Duodenal mucosa (tissue), 2 donors: ENCODE data around the gene PLXNC1.

ENCODE experiments used
- H3K27ac ChIP-seq: one replicate; pipeline ENCODE4 v1.7.0; 2013; ENCODE audit warnings: low read depth, low read length
- H3K27me3 ChIP-seq, 2 donors: one replicate each; pipeline ENCODE4 v1.7.0; 2013; ENCODE audit warnings: low read length in 2 of 2, control low read depth in 1 of 2; ENCODE audit not compliant: insufficient read depth in 2 of 2, control insufficient read depth in 1 of 2
- H3K36me3 ChIP-seq, 2 donors: one replicate each; pipeline ENCODE4 v1.7.0; 2013; ENCODE audit warnings: low read length in 2 of 2, control low read depth in 1 of 2; ENCODE audit not compliant: insufficient read depth in 2 of 2, control insufficient read depth in 1 of 2
- H3K4me1 ChIP-seq, 2 donors: one replicate each; pipeline ENCODE4 v1.7.0; 2013; ENCODE audit warnings: low read length in 2 of 2, control low read depth in 1 of 2; ENCODE audit not compliant: insufficient read depth in 2 of 2, control insufficient read depth in 1 of 2
- H3K4me3 ChIP-seq, 2 donors: one replicate each; pipeline ENCODE4 v1.7.0; 2013; ENCODE audit warnings: low read length in 2 of 2, low read depth in 1 of 2
- H3K9ac ChIP-seq, 2 donors: one replicate each; pipeline ENCODE4 v1.7.0; 2013; ENCODE audit warnings: low read length in 2 of 2, low read depth in 1 of 2
- H3K9me3 ChIP-seq, 2 donors: one replicate each; pipeline ENCODE4 v1.7.0; 2013; ENCODE audit warnings: low read length in 2 of 2, control low read depth in 1 of 2; ENCODE audit not compliant: control insufficient read depth in 1 of 2

PLXNC1 gene

DNA sequence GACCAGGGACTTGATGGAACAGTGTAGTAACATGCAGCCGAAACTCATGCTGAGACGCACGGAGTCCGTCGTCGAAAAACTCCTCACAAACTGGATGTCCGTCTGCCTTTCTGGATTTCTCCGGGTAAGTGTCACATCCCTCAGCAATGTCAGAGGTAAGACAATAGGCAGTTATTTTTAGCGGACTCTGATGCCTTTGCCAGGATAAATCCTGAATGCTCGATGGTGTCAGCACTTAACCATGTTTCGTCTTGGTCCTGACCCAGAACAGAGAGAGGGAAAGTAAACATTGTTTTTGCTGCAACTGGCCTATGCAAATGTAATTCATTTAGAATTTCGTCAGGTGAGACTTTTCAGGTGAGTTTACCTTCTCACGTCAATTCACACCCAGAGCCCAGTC is 112.3 kb downstream of the PLXNC1 start:
- H3K36me3 ChIP-seq = peaks cover 0 to 6% of the 10 kb centered on the region in 2 donors
- H3K27me3 ChIP-seq = no peaks in the 10 kb centered on the region
- no peak overlapping the region for H3K4me3 ChIP-seq
- no peaks in the 10 kb centered on the region for H3K9me3 ChIP-seq
- peaks cover 12 to 20% of the 10 kb centered on the region in 2 donors for H3K4me1 ChIP-seq
- no peak overlapping the region for H3K9ac ChIP-seq
- H3K27ac ChIP-seq = no peak overlapping the region

DNA sequence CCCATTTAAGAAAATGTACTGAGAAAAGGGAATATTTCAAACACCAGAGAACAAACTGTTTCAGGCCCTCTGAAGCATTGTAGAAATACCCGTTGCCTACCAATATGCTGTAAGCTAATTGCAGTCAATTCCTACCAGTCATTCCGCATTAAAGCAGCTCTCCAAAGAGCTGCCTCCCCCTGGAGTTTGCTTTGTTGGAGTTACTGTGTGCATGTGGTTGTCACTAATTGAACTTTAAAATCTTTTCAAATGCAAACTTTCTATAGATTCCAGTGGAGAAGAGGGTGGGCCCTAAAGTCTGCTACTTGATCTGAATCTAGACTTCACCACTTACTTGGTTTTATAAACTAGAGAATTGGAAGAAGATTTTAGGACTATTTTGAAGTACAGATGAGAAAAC is 112.7 kb downstream of the PLXNC1 start:
- no peaks in the 10 kb centered on the region for H3K9me3 ChIP-seq
- H3K4me3 ChIP-seq = no peak overlapping the region
- no peak overlapping the region for H3K27ac ChIP-seq
- H3K36me3 ChIP-seq = peaks cover 0 to 6% of the 10 kb centered on the region in 2 donors
- no peaks in the 10 kb centered on the region for H3K27me3 ChIP-seq
- peaks cover 12 to 20% of the 10 kb centered on the region in 2 donors for H3K4me1 ChIP-seq
- no peak overlapping the region for H3K9ac ChIP-seq

DNA sequence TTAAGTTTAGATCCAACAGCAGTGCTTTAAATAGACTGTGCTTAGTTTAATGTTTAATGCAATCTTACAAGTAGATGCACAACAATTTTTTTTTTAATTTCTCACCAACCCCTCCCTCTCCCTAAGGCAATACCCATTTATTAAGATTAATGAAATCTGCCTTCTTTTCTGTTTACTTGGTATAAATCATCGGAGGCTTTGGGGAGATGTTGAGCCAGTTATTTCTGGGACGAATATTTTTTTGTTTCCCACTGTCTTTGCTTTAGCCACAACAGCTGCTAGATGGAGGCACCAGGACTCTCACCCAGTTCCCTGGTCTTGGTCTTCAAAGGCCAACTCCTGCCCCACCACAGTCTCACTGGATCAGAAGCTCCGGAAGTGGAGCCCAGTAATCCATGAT is 113.4 kb downstream of the PLXNC1 start:
- Histone ChIP-seq H3K4me1 (peaks cover 12 to 21% of the 10 kb centered on the region in 2 donors), H3K9ac (peak overlapping the region; percentile 64 to 85), H3K27ac (peak overlapping the region; percentile 42), H3K9me3 (no peaks in the 10 kb centered on the region), H3K4me3 (peak overlapping the region; percentile 76 to 84), H3K36me3 (peaks cover 0 to 6% of the 10 kb centered on the region in 2 donors), H3K27me3 (no peaks in the 10 kb centered on the region)

DNA sequence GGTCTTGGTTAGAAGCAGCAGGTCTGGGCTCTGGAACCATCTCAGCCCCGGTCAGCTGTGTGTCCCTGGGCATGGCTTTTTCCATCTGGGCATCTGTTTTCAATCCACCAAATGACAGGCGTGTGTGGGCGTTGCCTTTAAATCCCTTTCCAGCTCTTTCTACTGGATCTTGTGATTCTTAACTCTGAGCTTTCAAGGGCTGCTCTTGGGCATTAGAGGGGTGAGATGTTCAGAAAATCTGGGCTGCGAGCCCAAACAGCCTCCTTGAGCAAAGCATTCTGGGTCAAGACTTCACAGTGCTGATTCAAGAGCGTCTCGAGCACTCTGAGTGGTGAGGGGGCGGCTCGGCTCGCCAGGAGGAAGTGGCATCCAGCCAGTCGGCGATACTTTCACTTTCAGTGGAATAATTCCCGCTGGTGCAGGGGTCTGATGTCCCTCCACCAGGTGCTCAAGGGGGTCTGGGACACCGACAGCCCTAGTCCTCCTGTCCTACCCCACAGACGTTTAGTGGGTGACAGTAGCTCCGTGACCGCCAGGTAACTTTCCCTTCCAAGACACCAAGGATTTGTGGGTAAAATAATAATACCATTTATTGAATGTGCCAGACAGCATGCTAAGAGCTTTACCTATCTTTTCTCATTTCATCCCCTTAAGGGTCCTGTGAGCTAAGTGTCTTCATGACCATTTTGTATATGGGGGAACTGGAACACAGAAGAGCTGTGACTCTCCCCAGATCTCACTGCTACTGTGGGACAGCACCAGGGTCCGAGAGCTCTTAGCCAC is 114.0 kb downstream of the PLXNC1 start:
- peaks cover 0 to 6% of the 10 kb centered on the region in 2 donors for H3K36me3 ChIP-seq
- peak overlapping the region; percentile 76 to 84 for H3K4me3 ChIP-seq
- no peaks in the 10 kb centered on the region for H3K9me3 ChIP-seq
- no peaks in the 10 kb centered on the region for H3K27me3 ChIP-seq
- H3K9ac ChIP-seq = peak overlapping the region; percentile 64 to 85
- peaks cover 12 to 23% of the 10 kb centered on the region in 2 donors for H3K4me1 ChIP-seq
- peak overlapping the region; percentile 42 for H3K27ac ChIP-seq

DNA sequence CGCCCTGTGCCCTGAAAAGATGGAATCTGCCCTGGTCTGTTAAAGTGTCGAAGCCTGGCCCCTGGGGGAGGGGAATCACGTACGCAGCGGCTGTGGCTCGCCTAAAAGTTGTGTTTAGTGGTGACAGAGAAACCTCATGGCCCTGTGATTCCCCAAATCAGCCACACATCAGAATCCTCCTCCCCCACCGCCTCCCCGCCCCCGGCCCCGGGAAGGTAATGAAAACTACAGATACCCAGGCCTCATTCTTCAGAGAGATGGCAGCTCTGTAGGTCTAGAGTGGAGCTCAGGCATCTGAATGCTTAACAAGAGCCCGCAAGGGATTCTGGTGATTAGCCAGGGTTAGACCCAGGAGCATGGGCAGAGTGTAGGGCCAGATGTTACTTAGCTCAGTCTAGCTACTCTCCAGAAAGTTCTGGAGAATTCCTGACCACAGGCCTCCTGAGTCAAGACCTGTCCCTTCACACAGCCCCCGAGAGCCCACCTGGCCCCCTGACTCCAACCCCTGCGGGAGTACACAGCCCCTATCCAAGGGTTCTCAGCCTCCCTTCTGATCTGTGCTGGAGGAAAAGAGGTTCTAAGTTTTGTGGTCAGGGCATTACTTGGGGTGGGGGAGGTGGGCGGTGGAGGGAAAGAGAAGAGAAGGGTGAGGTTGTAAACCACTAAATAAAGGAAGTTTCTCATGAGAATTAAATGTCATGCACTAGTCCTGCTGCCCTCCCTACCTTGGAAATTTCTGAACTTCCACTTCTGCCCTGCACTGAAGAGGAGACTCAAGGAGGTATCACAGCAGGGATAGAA is 114.8 kb downstream of the PLXNC1 start:
- no peaks in the 10 kb centered on the region for H3K9me3 ChIP-seq
- H3K36me3 ChIP-seq = peaks cover 0 to 6% of the 10 kb centered on the region in 2 donors
- peaks cover 12 to 23% of the 10 kb centered on the region in 2 donors for H3K4me1 ChIP-seq
- peak overlapping the region; percentile 76 to 84 for H3K4me3 ChIP-seq
- no peak overlapping the region for H3K27ac ChIP-seq
- H3K27me3 ChIP-seq = no peaks in the 10 kb centered on the region
- H3K9ac ChIP-seq = peak overlapping the region; percentile 64 to 85

DNA sequence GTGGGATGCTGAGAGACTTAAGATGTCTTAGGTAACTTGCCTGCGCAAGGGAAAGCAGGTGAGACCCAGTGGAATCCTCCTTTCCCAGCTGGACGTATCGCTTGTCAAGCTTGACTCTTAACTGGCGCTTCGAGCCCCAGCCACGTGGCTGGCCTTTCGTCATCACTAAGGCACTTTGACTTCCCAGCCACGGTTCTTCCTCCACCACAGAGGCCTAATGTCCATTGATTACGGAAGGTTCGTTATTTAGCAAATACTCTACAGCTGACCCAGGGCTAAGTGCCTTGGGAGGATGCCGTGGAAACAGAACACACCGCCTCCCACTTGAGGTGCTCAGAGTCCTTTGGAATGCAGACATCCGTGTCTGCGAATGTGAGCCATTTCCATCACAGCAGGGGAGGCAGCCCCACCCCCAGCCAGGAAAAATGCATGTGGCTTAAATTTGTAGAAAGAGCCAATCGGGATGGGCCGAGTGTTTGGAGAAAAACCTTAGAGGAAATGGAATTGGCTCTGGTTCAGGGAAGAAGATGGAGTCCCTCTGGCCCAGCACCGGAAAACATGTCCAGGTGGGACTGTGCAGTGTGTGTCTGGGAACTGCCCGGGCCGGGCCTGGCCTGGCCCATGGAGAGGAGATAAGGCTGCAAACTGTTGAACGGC is 115.7 kb downstream of the PLXNC1 start:
- Histone ChIP-seq H3K9me3 (no peaks in the 10 kb centered on the region), H3K4me1 (peaks cover 12 to 23% of the 10 kb centered on the region in 2 donors), H3K27me3 (no peaks in the 10 kb centered on the region), H3K4me3 (no peak overlapping the region), H3K27ac (no peak overlapping the region), H3K36me3 (peaks cover 0 to 6% of the 10 kb centered on the region in 2 donors), H3K9ac (no peak overlapping the region)

DNA sequence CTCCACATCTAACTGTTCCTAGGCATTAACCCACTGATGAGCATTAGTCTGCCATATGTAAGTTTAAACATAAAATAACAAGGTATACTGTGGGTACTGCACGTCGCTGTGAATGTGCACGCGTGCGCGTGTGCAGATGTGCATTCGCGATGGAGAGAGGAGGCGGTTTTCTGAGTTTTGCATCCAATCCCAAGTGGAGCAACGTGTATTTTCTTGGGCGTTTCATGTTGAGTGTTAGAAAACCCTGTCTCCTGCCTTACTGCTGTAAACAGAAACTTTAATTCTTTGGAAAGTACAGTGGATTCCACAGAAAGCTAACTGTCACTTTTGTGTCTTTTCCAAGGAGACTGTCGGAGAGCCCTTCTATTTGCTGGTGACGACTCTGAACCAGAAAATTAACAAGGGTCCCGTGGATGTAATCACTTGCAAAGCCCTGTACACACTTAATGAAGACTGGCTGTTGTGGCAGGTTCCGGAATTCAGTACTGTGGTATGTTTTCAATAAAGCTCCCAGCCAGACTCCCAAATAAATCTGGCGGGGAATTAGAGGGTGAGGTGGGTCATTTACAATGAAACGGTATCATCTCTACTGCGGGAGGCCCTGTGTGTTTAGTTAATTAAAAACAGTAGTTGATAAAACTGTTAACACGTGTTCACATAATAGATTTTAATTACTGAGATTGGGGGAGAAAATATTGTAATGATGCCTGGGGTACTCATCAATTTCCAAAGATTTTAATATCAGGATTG is 116.5 kb downstream of the PLXNC1 start:
- peaks cover 0 to 6% of the 10 kb centered on the region in 2 donors for H3K36me3 ChIP-seq
- H3K27me3 ChIP-seq = no peaks in the 10 kb centered on the region
- no peak overlapping the region for H3K9ac ChIP-seq
- H3K27ac ChIP-seq = no peak overlapping the region
- H3K4me3 ChIP-seq = no peak overlapping the region
- no peaks in the 10 kb centered on the region for H3K9me3 ChIP-seq
- H3K4me1 ChIP-seq = peaks cover 12 to 23% of the 10 kb centered on the region in 2 donors

DNA sequence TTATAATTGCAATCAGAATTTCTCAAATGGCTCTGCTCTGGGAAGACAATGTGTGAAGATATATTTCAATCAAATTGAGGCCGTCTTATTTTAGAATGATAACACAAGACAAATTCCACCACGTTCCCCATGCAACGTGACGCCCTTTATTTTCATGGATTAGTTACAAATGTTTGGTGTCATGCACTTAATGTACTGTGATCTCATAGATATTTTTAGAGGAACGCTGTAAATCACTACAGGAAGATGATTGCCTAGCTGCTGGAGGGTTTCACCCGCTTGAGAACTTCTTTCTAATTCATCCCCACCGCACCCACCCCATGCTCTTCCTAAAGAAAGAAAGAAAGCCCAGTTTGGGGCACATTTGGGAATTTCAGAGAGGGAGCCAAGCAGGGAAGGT is 117.2 kb downstream of the PLXNC1 start:
- Histone ChIP-seq H3K27me3 (no peaks in the 10 kb centered on the region), H3K4me3 (no peak overlapping the region), H3K9me3 (no peaks in the 10 kb centered on the region), H3K4me1 (peaks cover 12 to 23% of the 10 kb centered on the region in 2 donors), H3K27ac (no peak overlapping the region), H3K9ac (no peak overlapping the region), H3K36me3 (peaks cover 0 to 3% of the 10 kb centered on the region in 2 donors)

DNA sequence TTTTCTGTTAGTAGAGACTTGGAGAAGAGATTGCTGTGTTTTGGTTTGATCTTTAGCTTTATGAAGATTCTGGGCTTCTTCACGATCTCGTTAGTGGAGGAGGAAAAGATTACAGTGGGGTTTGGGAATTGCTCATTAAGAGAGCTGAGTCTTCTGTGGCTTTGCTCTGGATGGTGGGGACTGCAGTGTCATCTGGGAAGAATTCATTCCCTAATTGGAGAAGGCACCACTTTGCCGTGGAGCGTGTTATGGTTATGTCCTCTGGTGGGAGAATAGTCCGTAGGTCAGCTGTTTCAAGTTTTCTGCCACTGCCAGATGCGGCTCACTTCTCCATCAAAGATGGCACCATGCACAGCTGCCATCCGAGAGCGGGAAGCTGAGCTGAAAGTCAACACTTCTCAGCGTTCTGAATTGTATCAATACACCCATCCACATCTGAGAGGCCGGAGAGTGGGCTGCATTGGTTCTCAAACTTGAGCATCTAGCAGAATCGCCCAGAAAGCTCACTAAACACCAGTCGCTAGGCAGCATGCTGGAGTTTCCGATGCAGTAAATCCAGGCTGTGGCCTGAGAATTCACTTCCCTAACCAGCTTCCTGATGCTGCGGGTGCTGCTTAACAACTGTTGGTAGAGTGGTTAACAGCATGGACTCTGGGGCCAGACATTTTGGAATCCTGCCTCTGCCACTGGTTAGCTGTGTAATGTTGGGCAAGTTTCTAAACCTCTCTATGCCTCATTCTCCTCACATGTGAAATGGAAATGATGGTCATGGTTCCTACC is 117.8 kb downstream of the PLXNC1 start:
- Histone ChIP-seq H3K27ac (no peak overlapping the region), H3K27me3 (no peaks in the 10 kb centered on the region), H3K4me1 (peaks cover 12 to 24% of the 10 kb centered on the region in 2 donors), H3K9me3 (no peaks in the 10 kb centered on the region), H3K4me3 (no peak overlapping the region), H3K9ac (no peak overlapping the region), H3K36me3 (no peaks in the 10 kb centered on the region)
